ENCODE results near the gene FOS.
"Not testable (repeated sequence)": the region's sequence is repeated elsewhere in the genome, so short reads cannot be mapped to it uniquely, and the experiment has no call there.

The FOS gene

GRCh38 chr14:75277815-75278421 lies 710 bp upstream of the FOS start:
- peak in 1 of 2 experiments; percentile 21 for DNase-seq

DNA sequence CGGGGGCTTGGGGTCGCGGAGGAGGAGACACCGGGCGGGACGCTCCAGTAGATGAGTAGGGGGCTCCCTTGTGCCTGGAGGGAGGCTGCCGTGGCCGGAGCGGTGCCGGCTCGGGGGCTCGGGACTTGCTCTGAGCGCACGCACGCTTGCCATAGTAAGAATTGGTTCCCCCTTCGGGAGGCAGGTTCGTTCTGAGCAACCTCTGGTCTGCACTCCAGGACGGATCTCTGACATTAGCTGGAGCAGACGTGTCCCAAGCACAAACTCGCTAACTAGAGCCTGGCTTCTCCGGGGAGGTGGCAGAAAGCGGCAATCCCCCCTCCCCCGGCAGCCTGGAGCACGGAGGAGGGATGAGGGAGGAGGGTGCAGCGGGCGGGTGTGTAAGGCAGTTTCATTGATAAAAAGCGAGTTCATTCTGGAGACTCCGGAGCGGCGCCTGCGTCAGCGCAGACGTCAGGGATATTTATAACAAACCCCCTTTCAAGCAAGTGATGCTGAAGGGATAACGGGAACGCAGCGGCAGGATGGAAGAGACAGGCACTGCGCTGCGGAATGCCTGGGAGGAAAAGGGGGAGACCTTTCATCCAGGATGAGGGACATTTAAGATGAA lies 630 bp downstream of the FOS start:
- no peak for DNase-seq

DNA sequence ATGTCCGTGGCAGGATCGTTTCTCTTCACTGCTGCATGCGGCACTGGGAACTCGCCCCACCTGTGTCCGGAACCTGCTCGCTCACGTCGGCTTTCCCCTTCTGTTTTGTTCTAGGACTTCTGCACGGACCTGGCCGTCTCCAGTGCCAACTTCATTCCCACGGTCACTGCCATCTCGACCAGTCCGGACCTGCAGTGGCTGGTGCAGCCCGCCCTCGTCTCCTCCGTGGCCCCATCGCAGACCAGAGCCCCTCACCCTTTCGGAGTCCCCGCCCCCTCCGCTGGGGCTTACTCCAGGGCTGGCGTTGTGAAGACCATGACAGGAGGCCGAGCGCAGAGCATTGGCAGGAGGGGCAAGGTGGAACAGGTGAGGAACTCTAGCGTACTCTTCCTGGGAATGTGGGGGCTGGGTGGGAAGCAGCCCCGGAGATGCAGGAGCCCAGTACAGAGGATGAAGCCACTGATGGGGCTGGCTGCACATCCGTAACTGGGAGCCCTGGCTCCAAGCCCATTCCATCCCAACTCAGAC lies 1.2 kb downstream of the FOS start:
- no peak for DNase-seq

DNA sequence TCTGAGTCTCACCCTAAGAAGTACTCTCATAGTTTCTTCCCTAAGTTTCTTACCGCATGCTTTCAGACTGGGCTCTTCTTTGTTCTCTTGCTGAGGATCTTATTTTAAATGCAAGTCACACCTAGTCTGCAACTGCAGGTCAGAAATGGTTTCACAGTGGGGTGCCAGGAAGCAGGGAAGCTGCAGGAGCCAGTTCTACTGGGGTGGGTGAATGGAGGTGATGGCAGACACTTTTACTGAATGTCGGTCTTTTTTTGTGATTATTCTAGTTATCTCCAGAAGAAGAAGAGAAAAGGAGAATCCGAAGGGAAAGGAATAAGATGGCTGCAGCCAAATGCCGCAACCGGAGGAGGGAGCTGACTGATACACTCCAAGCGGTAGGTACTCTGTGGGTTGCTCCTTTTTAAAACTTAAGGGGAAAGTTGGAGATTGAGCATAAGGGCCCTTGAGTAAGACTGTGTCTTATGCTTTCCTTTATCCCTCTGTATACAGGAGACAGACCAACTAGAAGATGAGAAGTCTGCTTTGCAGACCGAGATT lies 1.7 kb downstream of the FOS start:
- no peak for DNase-seq

DNA sequence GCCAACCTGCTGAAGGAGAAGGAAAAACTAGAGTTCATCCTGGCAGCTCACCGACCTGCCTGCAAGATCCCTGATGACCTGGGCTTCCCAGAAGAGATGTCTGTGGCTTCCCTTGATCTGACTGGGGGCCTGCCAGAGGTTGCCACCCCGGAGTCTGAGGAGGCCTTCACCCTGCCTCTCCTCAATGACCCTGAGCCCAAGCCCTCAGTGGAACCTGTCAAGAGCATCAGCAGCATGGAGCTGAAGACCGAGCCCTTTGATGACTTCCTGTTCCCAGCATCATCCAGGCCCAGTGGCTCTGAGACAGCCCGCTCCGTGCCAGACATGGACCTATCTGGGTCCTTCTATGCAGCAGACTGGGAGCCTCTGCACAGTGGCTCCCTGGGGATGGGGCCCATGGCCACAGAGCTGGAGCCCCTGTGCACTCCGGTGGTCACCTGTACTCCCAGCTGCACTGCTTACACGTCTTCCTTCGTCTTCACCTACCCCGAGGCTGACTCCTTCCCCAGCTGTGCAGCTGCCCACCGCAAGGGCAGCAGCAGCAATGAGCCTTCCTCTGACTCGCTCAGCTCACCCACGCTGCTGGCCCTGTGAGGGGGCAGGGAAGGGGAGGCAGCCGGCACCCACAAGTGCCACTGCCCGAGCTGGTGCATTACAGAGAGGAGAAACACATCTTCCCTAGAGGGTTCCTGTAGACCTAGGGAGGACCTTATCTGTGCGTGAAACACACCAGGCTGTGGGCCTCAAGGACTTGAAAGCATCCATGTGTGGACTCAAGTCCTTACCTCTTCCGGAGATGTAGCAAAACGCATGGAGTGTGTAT lies 2.4 kb downstream of the FOS start:
- DNase-seq: no peak

DNA sequence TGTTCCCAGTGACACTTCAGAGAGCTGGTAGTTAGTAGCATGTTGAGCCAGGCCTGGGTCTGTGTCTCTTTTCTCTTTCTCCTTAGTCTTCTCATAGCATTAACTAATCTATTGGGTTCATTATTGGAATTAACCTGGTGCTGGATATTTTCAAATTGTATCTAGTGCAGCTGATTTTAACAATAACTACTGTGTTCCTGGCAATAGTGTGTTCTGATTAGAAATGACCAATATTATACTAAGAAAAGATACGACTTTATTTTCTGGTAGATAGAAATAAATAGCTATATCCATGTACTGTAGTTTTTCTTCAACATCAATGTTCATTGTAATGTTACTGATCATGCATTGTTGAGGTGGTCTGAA lies 3.0 kb downstream of the FOS start:
- no peak for DNase-seq

DNA sequence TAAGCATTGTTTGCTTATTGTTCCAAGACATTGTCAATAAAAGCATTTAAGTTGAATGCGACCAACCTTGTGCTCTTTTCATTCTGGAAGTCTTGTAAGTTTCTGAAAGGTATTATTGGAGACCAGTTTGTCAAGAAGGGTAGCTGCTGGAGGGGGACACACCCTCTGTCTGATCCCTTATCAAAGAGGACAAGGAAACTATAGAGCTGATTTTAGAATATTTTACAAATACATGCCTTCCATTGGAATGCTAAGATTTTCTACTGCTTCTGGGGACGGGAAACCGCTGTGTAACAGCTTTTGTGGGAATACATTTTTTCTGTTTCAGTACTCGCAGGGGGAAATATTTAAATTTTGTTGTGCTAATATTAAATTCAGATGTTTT lies 3.5 kb downstream of the FOS start:
- DNase-seq: no peak

DNA sequence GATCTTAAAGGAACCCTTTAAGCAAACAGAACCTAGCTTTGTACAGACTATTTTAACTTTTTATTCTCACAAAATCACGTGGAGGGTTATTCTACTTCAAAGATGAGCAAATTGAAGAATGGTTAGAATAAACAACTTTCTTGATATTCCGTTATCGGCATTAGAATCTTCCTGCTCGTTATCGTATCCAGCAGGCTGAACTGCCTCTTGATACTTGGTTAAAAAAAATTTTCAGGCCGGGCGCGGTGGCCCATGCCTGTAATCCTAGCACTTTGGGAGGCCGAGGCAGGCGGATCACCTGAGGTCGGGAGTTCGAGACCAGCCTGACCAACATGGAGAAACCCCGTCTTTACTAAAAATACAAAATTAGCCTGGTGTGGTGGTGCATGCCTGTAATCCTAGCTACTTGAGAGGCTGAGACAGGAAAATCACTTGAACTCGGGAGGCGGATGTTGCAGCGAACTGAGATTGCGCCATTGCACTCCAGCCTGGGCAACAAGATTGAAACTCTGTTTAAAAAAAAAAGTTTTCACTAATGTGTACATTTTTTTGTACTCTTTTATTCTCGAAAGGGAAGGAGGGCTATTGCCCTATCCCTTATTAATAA lies 4.0 kb downstream of the FOS start:
- not testable (repeated sequence) for DNase-seq

- DNase-seq: peak in 1 of 2 experiments; percentile 38
Observed at GRCh38 chr14:75283162-75283832, 4.7 kb downstream of the FOS start.

DNA sequence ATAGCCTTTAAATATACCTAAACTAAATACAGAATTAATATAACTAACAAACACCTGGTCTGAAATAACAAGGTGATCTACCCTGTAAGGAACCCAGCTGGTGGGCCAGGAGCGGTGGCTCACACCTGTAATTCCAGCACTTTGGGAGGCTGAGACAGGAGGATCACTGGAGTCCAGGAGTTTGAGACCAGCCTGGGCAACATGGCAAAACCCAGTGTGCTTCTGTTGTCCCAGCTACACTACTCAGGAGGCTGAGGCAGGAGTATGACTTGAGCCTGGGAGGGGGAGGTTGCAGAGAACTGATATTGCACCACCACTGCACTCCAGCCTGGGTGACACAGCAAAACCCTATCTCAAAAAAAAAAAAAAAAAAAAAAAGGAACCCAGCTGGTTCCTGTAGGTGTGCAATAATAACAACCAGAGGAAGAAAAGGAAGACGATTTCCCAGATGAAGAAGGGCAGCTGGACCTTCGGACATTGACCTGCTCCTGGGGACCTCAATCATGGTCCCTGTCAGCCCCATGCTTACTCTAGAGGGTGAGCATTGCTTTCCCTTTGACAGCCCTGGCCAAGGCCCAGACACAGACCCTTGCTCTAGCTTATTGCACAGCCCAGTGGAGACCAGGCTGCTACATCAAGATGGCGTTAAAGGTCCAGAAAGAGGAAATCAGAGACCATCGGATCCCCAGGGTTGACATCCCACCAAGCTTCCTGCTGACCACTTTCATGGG lies 5.4 kb downstream of the FOS start:
- peak; percentile 78 for DNase-seq

GRCh38 chr14:75285331-75285730 lies 6.7 kb downstream of the FOS start:
- DNase-seq: no peak

GRCh38 chr14:75286313-75286712 lies 7.7 kb downstream of the FOS start:
- DNase-seq: no peak

DNA sequence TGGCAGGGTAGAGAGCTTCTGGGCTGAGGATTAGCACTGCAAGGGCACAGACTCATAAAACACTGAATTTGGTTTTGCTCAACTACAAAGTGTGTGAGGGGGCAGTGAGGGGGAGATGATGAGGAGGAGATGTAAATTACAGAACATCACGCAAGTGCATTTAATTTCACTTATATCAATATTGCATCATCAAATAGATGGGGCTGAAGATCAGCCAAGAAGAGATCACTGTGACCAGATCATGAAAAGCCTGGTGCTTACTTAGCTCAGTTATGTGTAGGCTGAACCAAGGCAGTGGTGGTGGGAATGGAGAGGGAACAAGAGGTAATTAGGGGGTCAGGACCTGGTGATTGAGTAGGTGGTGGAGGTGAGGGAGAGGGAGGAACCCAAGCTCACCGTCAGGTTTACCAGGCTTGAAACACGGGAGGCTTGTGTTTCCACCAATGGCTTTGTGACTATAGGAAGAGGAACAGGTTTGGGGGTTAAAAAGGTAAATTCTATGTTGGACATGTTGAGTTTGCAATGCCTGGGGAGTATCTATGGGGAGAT lies 11.3 kb downstream of the FOS start:
- no peak for DNase-seq

- no peak for DNase-seq
Observed at GRCh38 chr14:75290851-75291250, 12.2 kb downstream of the FOS start.

DNA sequence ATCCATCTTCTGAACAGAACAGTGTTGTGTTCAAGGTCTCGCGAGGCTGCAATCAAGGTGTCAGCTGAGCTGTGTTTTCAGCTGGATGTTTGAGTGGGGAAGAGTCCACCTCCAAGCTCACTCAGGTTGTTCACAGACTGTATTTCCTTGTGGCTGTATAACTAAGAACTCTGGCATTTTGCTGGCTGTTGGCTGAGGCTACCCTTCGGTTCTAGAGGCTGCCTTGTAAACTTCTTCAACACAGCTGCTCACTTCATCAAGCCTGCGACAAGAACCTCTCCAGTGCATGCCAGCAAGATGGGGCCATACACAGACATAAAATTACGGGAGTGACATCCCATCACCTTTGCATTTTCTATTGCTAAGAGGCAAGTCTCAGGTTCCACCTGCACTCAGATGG lies 12.7 kb downstream of the FOS start:
- DNase-seq: no peak

- no peak for DNase-seq
Observed at GRCh38 chr14:75292101-75292563, 13.5 kb downstream of the FOS start.

- no peak for DNase-seq
Observed at GRCh38 chr14:75292886-75293285, 14.3 kb downstream of the FOS start.

GRCh38 chr14:75293920-75294648 lies 15.5 kb downstream of the FOS start:
- DNase-seq: peak; percentile 83 to 85

- no peak for DNase-seq
Observed at GRCh38 chr14:75294649-75295033, 16.0 kb downstream of the FOS start.

GRCh38 chr14:75295061-75295461 lies 16.4 kb downstream of the FOS start:
- DNase-seq: no peak
